Left ventricle myocardium inferior (tissue), 1 donor: ENCODE results near the gene SNRPA. TPM values are rescaled to one million over a fixed set of nuclear protein-coding genes. Genes with fewer than 3 reads are reported as not detected.
"Not testable (repeated sequence)": the region's sequence is repeated elsewhere in the genome, so short reads cannot be mapped to it uniquely, and the experiment has no call there.

Experiments used
- DNase-seq: peaks from one replicate; pipeline ENCODE4 v3.0.0-alpha.2; 2020
- H3K27ac ChIP-seq: fragments of 200-600 bp; replicated peaks from 2 replicates; pipeline ENCODE4 v1.8.0; 2021
- H3K27me3 ChIP-seq: fragments of 200-600 bp; 2 replicates; pipeline ENCODE4 v1.8.0; 2021; ENCODE audit warnings: low read depth
- H3K36me3 ChIP-seq: fragments of 200-600 bp; 2 replicates; pipeline ENCODE4 v1.8.0; 2021
- H3K4me1 ChIP-seq: fragments of 200-600 bp; 2 replicates; pipeline ENCODE4 v1.8.0; 2021
- H3K4me3 ChIP-seq: fragments of 200-600 bp; 2 replicates; pipeline ENCODE4 v1.8.0; 2021; ENCODE audit warnings: mild to moderate bottlenecking, moderate library complexity
- H3K9me3 ChIP-seq: fragments of 200-600 bp; replicated peaks from 2 replicates; pipeline ENCODE4 v1.8.0; 2021
- intact Hi-C: fragments of 100-400 bp; cut with micrococcal nuclease; formaldehyde crosslinking; loops from one replicate; pipeline ENCODE4 v1.11.0; 2022
- total RNA-seq: library from RNA; stranded (reverse); fragmentation: NEBNext Ultra II Directional; extraction: Animal tissue kit (Norgen Biotek cat#: 25700); gene quantifications from one replicate; pipeline ENCODE4 v1.2.1, GENCODE V29; 2021
- TF ChIP-seq, protein P1 (sequence below): fragments of 200-600 bp; IDR thresholded peaks from 2 replicates; pipeline ENCODE4 v1.8.0; 2021; ENCODE audit warnings: antibody characterized with exemption, mild to moderate bottlenecking, borderline replicate concordance
- donor health status: DM: no; HTN: yes; CAD: no; lungs with severe emphysema.

The SNRPA gene
- total RNA-seq, 1 donor from 2014 or later: 27.9 TPM

DNA sequence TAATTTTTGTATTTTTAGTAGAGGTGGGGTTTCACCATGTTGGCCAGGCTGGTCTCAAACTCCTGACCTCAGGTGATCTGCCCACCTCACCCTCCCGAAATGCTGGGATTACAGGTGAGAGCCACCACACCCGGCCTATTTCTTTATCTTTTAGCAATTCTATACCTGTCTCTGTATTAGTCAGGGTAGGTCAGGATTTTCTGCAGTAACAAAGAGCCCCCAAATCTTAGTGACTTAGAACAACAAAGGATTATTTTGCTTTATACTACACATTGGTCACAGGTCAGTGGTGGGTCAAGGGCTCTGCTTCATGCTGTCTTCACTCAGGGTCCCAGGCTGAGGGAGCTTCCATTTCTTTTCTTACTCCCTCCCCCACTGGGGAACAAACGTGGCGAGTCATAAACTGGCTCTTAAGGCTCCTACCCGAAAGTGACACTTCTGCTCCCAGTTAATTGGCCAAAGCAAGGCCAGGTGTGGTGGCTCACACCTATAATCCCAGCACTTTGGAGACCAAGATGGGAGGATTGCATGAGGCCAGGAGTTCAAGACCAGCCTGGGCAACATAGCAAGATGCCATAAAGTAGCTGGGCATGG, 27.2 kb upstream of the SNRPA start:
- Histone ChIP-seq H3K4me1 (peaks cover 43% of the 10 kb centered on the region), H3K27ac (no peak overlapping the region)

GRCh38 chr19:40724315-40724714, 26.7 kb upstream of the SNRPA start:
- intact Hi-C loops: no loop called here
- H3K4me1 ChIP-seq: peaks cover 39% of the 10 kb centered on the region
- H3K4me3 ChIP-seq: no peak overlapping the region
- TF ChIP-seq, protein P1, sequence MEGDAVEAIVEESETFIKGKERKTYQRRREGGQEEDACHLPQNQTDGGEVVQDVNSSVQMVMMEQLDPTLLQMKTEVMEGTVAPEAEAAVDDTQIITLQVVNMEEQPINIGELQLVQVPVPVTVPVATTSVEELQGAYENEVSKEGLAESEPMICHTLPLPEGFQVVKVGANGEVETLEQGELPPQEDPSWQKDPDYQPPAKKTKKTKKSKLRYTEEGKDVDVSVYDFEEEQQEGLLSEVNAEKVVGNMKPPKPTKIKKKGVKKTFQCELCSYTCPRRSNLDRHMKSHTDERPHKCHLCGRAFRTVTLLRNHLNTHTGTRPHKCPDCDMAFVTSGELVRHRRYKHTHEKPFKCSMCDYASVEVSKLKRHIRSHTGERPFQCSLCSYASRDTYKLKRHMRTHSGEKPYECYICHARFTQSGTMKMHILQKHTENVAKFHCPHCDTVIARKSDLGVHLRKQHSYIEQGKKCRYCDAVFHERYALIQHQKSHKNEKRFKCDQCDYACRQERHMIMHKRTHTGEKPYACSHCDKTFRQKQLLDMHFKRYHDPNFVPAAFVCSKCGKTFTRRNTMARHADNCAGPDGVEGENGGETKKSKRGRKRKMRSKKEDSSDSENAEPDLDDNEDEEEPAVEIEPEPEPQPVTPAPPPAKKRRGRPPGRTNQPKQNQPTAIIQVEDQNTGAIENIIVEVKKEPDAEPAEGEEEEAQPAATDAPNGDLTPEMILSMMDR: no peak
- H3K36me3 ChIP-seq: peaks cover 69% of the 10 kb centered on the region
- peaks cover 5% of the 10 kb centered on the region for H3K9me3 ChIP-seq
- no peak overlapping the region for H3K27ac ChIP-seq
- no peak for DNase-seq
- no peaks in the 10 kb centered on the region for H3K27me3 ChIP-seq

More for the DNA sequence above, 27.2 kb upstream of the SNRPA start:
- Histone ChIP-seq H3K4me3 (no peak overlapping the region), H3K9me3 (peaks cover 5% of the 10 kb centered on the region), H3K36me3 (peaks cover 64% of the 10 kb centered on the region), H3K27me3 (no peaks in the 10 kb centered on the region)
- intact Hi-C loops: no loop called here
- DNase-seq: no peak
- TF ChIP-seq, protein P1: no peak

DNA sequence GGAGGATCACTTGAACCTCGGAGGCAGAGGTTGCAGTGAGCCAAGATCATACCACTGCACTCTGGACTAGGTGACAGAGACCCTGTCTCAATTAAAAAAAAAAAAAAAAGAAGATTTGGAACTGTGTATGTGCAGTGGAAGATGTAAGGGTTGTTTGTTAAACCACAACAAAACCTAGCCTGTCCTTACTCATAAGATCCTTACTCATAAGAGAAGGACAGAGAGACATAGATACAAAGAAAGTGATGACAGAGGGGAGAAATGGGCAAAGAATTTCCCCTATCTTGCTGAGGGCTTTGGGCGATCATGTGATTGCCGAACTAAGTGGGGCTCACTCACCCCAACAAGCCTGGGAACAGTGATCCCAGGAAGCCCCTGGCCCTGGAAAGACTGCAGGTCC, 26.1 kb upstream of the SNRPA start:
- H3K4me3 ChIP-seq: no peak overlapping the region
- peaks cover 74% of the 10 kb centered on the region for H3K36me3 ChIP-seq
- intact Hi-C loops: no loop called here
- DNase-seq: no peak
- peaks cover 34% of the 10 kb centered on the region for H3K4me1 ChIP-seq
- H3K9me3 ChIP-seq: peaks cover 5% of the 10 kb centered on the region
- no peaks in the 10 kb centered on the region for H3K27me3 ChIP-seq
- no peak overlapping the region for H3K27ac ChIP-seq
- TF ChIP-seq, protein P1: no peak

- no peak overlapping the region for H3K27ac ChIP-seq
- TF ChIP-seq, protein P1: no peak
- peaks cover 19% of the 10 kb centered on the region for H3K4me1 ChIP-seq
- no peak overlapping the region for H3K4me3 ChIP-seq
- peaks cover 5% of the 10 kb centered on the region for H3K9me3 ChIP-seq
- peaks cover 89% of the 10 kb centered on the region for H3K36me3 ChIP-seq
- H3K27me3 ChIP-seq: no peaks in the 10 kb centered on the region
- no peak for DNase-seq
- intact Hi-C loops: no loop called here
Observed at GRCh38 chr19:40726279-40726678, 24.7 kb upstream of the SNRPA start.

- H3K27ac ChIP-seq, intact Hi-C loops: not testable (repeated sequence)
Observed at GRCh38 chr19:40730065-40730464, 20.9 kb upstream of the SNRPA start.

GRCh38 chr19:40732304-40732703, 18.7 kb upstream of the SNRPA start:
- Histone ChIP-seq H3K36me3 (peaks cover 100% of the 10 kb centered on the region), H3K4me1 (peaks cover 13% of the 10 kb centered on the region)
- H3K27ac ChIP-seq, H3K4me3 ChIP-seq, intact Hi-C loops, DNase-seq, H3K27me3 ChIP-seq, H3K9me3 ChIP-seq: not testable (repeated sequence)

More at GRCh38 chr19:40730065-40730464, 20.9 kb upstream of the SNRPA start:
- H3K4me1 ChIP-seq, DNase-seq, H3K4me3 ChIP-seq, H3K27me3 ChIP-seq, H3K9me3 ChIP-seq: not testable (repeated sequence)
- H3K36me3 ChIP-seq: peaks cover 100% of the 10 kb centered on the region
